Fibroblast of skin of abdomen (primary cell): ENCODE data around the gene TMEM143.
"Not testable (repeated sequence)": the region's sequence is repeated elsewhere in the genome, so short reads cannot be mapped to it uniquely, and the experiment has no call there.

Experiments used
- DNase-seq: peaks from one replicate; pipeline ENCODE4 v3.0.0-alpha.2; 2013

The TMEM143 gene

GRCh38 chr19:48329167-48329891 lies 34.4 kb downstream of the TMEM143 start:
- peak; percentile 58 for DNase-seq

GRCh38 chr19:48325265-48325910 lies 38.4 kb downstream of the TMEM143 start, which contains the start of gene EMP3:
Gene EMP3, plus strand, starts transcription at chr19:48325552. Its CDS starts 1,293 bp downstream, at chr19:48326845.
- DNase-seq = peak; percentile 95

GRCh38 chr19:48321622-48322591 lies 41.8 kb downstream of the TMEM143 start:
- DNase-seq = peak; percentile 99

GRCh38 chr19:48321372-48321621 lies 42.4 kb downstream of the TMEM143 start:
- peak; percentile 90 for DNase-seq

GRCh38 chr19:48319647-48320541 lies 43.8 kb downstream of the TMEM143 start:
- peak; percentile 75 for DNase-seq

GRCh38 chr19:48318286-48318987 lies 45.3 kb downstream of the TMEM143 start:
- no peak for DNase-seq

- not testable (repeated sequence) for DNase-seq
These were observed 46.1 kb downstream of the TMEM143 start for GRCh38 chr19:48317708-48317960.

GRCh38 chr19:48315712-48316111 lies 48.0 kb downstream of the TMEM143 start:
- no peak for DNase-seq

GRCh38 chr19:48311384-48311783 lies 52.4 kb downstream of the TMEM143 start:
- no peak for DNase-seq

GRCh38 chr19:48310227-48310626 lies 53.5 kb downstream of the TMEM143 start:
- DNase-seq = no peak

- not testable (repeated sequence) for DNase-seq
These were observed 54.0 kb downstream of the TMEM143 start for GRCh38 chr19:48309731-48310130.

GRCh38 chr19:48308631-48309586 lies 54.8 kb downstream of the TMEM143 start:
- DNase-seq = peak; percentile 51

GRCh38 chr19:48303866-48304265 lies 59.9 kb downstream of the TMEM143 start:
- DNase-seq = no peak

- DNase-seq = no peak
These were observed 60.4 kb downstream of the TMEM143 start for GRCh38 chr19:48303367-48303766.

- no peak for DNase-seq
These were observed 61.2 kb downstream of the TMEM143 start for GRCh38 chr19:48302600-48302959.

GRCh38 chr19:48301886-48302599 lies 61.7 kb downstream of the TMEM143 start:
- no peak for DNase-seq

- DNase-seq = no peak
These were observed 65.8 kb downstream of the TMEM143 start for GRCh38 chr19:48297975-48298374.

GRCh38 chr19:48296963-48297734 lies 66.6 kb downstream of the TMEM143 start:
- no peak for DNase-seq

GRCh38 chr19:48295458-48295857 lies 68.3 kb downstream of the TMEM143 start:
- DNase-seq = no peak
